GM18951 (cell line): ENCODE measurements around the gene ARHGAP21.
"Not testable (repeated sequence)": the region's sequence is repeated elsewhere in the genome, so short reads cannot be mapped to it uniquely, and the experiment has no call there.

ENCODE experiments used
- POLR2A ChIP-seq: IDR thresholded peaks from 4 replicates; pipeline ENCODE4 v1.6.1; 2011; ENCODE audit warnings: mild to moderate bottlenecking; ENCODE audit not compliant: insufficient read length, insufficient read depth; ENCODE audit errors: extremely low read depth
- in situ Hi-C: fragments of 300-500 bp; cut with MboI; formaldehyde crosslinking; loops from one replicate; pipeline ENCODE4 v1.12.0; 2022; ENCODE audit warnings: low sequenced_read_pairs, mixed read lengths, inconsistent platforms; ENCODE audit not compliant: unreplicated experiment

ARHGAP21 gene

GRCh38 chr10:24661376-24661775, 62.3 kb downstream of the ARHGAP21 start:
- in situ Hi-C loops: no loop called here
- TF ChIP-seq POLR2A: no peak

- in situ Hi-C loops: not testable (repeated sequence)
Observed at GRCh38 chr10:24658319-24658718, 65.4 kb downstream of the ARHGAP21 start.

GRCh38 chr10:24656326-24656725, 67.4 kb downstream of the ARHGAP21 start:
- in situ Hi-C loops: not testable (repeated sequence)

- TF ChIP-seq POLR2A: no peak
- in situ Hi-C loops: no loop called here
Observed at GRCh38 chr10:24652381-24652957, 71.2 kb downstream of the ARHGAP21 start.

- TF ChIP-seq POLR2A: no peak
- in situ Hi-C loops: no loop called here
Observed at GRCh38 chr10:24651923-24652322, 71.8 kb downstream of the ARHGAP21 start.

GRCh38 chr10:24650669-24651391, 72.9 kb downstream of the ARHGAP21 start:
- no peak for TF ChIP-seq POLR2A
- in situ Hi-C loops: no loop called here

GRCh38 chr10:24645784-24646183, 77.9 kb downstream of the ARHGAP21 start:
- in situ Hi-C loops: loop anchor here (10.0 kb wide), 1 partner anchor 429 kb away; no protein-coding TSS in a partner anchor
- TF ChIP-seq POLR2A: no peak

GRCh38 chr10:24645022-24645421, 78.7 kb downstream of the ARHGAP21 start:
- in situ Hi-C loops: loop anchor here (10.0 kb wide), 1 partner anchor 430 kb away; no protein-coding TSS in a partner anchor
- no peak for TF ChIP-seq POLR2A

- TF ChIP-seq POLR2A: no peak
- in situ Hi-C loops: loop anchor here (10.0 kb wide), 1 partner anchor 431 kb away; no protein-coding TSS in a partner anchor
Observed at GRCh38 chr10:24643679-24644209, 79.9 kb downstream of the ARHGAP21 start.

GRCh38 chr10:24642921-24643678, 80.6 kb downstream of the ARHGAP21 start:
- TF ChIP-seq POLR2A: no peak
- in situ Hi-C loops: loop anchor here (10.0 kb wide), 1 partner anchor 432 kb away; no protein-coding TSS in a partner anchor

GRCh38 chr10:24639124-24639523, 84.6 kb downstream of the ARHGAP21 start:
- in situ Hi-C loops: no loop called here
- no peak for TF ChIP-seq POLR2A

- no peak for TF ChIP-seq POLR2A
- in situ Hi-C loops: no loop called here
Observed at GRCh38 chr10:24625778-24626177, 97.9 kb downstream of the ARHGAP21 start.

- TF ChIP-seq POLR2A: no peak
- in situ Hi-C loops: no loop called here
Observed at GRCh38 chr10:24623383-24623782, 100.3 kb downstream of the ARHGAP21 start.
